K562 (cell line): Measurements from ENCODE around the gene RYK. TPM values are rescaled to one million over a fixed set of nuclear protein-coding genes. Genes with fewer than 3 reads are reported as not detected.

ENCODE experiments used
- CEBPB ChIP-seq: fragments of 450-650 bp; IDR thresholded peaks from 2 replicates; pipeline ENCODE4 v1.6.1; 2016; ENCODE audit warnings: missing genetic modification characterization, missing compliant biosample characterization
- E2F3 ChIP-seq: fragments of 250-450 bp; sonication (Bioruptor Pico); IDR thresholded peaks from 2 replicates; pipeline ENCODE4 v1.4.0; 2020; ENCODE audit warnings: mild to moderate bottlenecking
- GABPB1 ChIP-seq: sonication (generic); formaldehyde crosslinking; IDR thresholded peaks from 2 replicates; pipeline ENCODE4 v1.8.0; 2022; ENCODE audit warnings: mild to moderate bottlenecking, missing genetic modification reagents
- HNRNPLL ChIP-seq: fragments of 200-400 bp; formaldehyde crosslinking; IDR thresholded peaks from 2 replicates; pipeline ENCODE4 v1.6.1; 2017; ENCODE audit warnings: low read length, low read depth, mild to moderate bottlenecking; ENCODE audit not compliant: poor library complexity, severe bottlenecking
- NFE2L1 ChIP-seq: fragments of 450-650 bp; IDR thresholded peaks from 2 replicates; pipeline ENCODE4 v1.6.1; 2016; ENCODE audit warnings: missing genetic modification characterization, low read depth, mild to moderate bottlenecking, missing compliant biosample characterization, moderate library complexity, borderline replicate concordance
- POLR2A ChIP-seq: fragments of 450-650 bp; conservative IDR thresholded peaks from 2 replicates; pipeline ENCODE4 v1.6.1; 2016
- RBM15 ChIP-seq: fragments of 200-400 bp; formaldehyde crosslinking; IDR thresholded peaks from 2 replicates; pipeline ENCODE4 v1.6.1; 2018; ENCODE audit warnings: mild to moderate bottlenecking, low read length, moderate library complexity; ENCODE audit not compliant: insufficient read depth
- TCF7 ChIP-seq: sonication (generic); IDR thresholded peaks from 2 replicates; pipeline ENCODE4 v1.6.1; 2016; ENCODE audit warnings: antibody characterized with exemption, borderline replicate concordance
- TRIM24 ChIP-seq, 2 experiments: fragments of 450-650 bp; IDR thresholded peaks; 2 replicates each; pipeline ENCODE4 v1.6.1; 2016
- YY1 ChIP-seq, 3 experiments: IDR thresholded peaks; 2 replicates each; pipeline ENCODE4 v1.6.1; 2011; ENCODE audit warnings: low read length in 2 of 3, mild to moderate bottlenecking in 2 of 3, moderate library complexity in 2 of 3, borderline replicate concordance in 1 of 3, control low read depth in 1 of 3, low read depth in 1 of 3; ENCODE audit not compliant: insufficient read depth in 3 of 3, insufficient replicate concordance in 2 of 3, control insufficient read depth in 1 of 3, insufficient read length in 1 of 3; ENCODE audit errors: extremely low read depth in 1 of 3
- ZNF263 ChIP-seq: sonication (generic); formaldehyde crosslinking; IDR thresholded peaks from 2 replicates; pipeline ENCODE4 v1.8.0; 2022; ENCODE audit warnings: mild to moderate bottlenecking, missing genetic modification reagents, borderline replicate concordance
- ZNF507 ChIP-seq: conservative IDR thresholded peaks from 2 replicates; pipeline ENCODE4 v1.6.1; 2017; ENCODE audit warnings: missing genetic modification characterization, missing compliant biosample characterization
- polyA plus RNA-seq, 8 experiments: library from polyadenylated mRNA; depleted of rRNA in 4 of 8; stranded (reverse) in 5 of 8; unstranded in 3 of 8; fragments of >200 nt; fragmentation: Nextera tagmentation in 2 of 8; fragmentation: Illumina TruSeq in 1 of 8; extraction: Ambion mirVana in 2 of 8; extraction: Trizol in 1 of 8; gene quantifications; 2 replicates each; pipeline versions ENCODE4 v1.2.1 to v1.2.3, GENCODE V29; 2011 to 2014; ENCODE audit warnings: inconsistent platforms in 1 of 8, missing spikeins in 1 of 8
- total RNA-seq, 7 experiments: library from RNA; depleted of rRNA in 6 of 7; stranded (reverse); fragments of >200 nt in 6 of 7; fragmentation: Illumina TruSeq in 2 of 7; extraction: Trizol in 2 of 7; gene quantifications; 2 replicates each; pipeline versions ENCODE4 v1.2.1 to v1.2.3, GENCODE V29; 2011 to 2021; ENCODE audit warnings: low replicate concordance in 1 of 7
- TF ChIP-seq, protein P1 (sequence below): sonication (generic); formaldehyde crosslinking; IDR thresholded peaks from 2 replicates; pipeline ENCODE4 v1.8.0; 2023; ENCODE audit warnings: missing genetic modification reagents, mild to moderate bottlenecking, borderline replicate concordance
- TF ChIP-seq, protein P2 (sequence below): IDR thresholded peaks from 3 replicates; pipeline ENCODE4 v1.6.1; 2011; ENCODE audit warnings: borderline replicate concordance, mild to moderate bottlenecking, moderate library complexity; ENCODE audit not compliant: insufficient read length; ENCODE audit errors: extremely low read depth
- TF ChIP-seq, protein P3 (sequence below): fragments of 450-650 bp; IDR thresholded peaks from 2 replicates; pipeline ENCODE4 v1.6.1; 2014; ENCODE audit warnings: low read depth, mild to moderate bottlenecking, moderate library complexity, borderline replicate concordance
- TF ChIP-seq, protein P4 (sequence below): fragments of 450-650 bp; IDR thresholded peaks from 2 replicates; pipeline ENCODE4 v1.6.1; 2017; ENCODE audit warnings: mild to moderate bottlenecking, moderate library complexity

The RYK gene
- total and polyA plus RNA-seq, 9 of the 15 experiments (the other 6 are each of a cell fraction or from before 2014, with no cell fraction given), result 4.2 to 29.5 (median 16.6) TPM

DNA sequence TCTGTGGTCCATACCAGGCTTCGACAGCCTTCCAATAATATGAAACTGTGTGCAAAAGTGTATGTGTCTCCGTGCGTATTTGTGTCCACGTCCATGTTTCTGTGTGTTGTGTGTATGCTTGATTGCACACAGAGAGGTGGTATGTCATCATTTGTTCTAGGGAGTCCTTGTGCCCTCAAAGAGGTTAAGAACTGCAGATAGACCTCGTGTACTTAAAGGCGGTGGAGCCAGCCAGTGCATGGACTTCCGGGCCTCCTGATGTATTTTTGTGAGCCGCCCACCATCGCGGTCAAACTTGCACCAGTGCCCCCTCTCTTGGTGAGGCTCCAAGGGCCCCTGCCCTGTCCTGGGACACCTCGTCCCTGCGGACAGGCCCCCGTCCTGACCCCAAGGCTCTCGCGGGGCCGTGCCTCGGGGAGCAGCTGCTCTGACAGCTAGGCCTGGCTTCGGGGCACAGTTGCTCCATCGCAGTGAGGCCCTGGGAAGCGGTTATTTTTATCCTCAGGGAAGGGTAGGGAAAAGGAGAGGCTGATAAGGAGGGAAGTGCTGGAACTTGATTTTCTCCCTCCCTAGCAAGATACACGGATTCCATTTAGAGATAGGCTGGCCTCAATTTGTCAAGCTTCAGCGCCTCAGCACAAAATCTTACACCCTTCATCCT lies 1.2 kb upstream of the RYK start (continued):
- TF ChIP-seq, protein P1, sequence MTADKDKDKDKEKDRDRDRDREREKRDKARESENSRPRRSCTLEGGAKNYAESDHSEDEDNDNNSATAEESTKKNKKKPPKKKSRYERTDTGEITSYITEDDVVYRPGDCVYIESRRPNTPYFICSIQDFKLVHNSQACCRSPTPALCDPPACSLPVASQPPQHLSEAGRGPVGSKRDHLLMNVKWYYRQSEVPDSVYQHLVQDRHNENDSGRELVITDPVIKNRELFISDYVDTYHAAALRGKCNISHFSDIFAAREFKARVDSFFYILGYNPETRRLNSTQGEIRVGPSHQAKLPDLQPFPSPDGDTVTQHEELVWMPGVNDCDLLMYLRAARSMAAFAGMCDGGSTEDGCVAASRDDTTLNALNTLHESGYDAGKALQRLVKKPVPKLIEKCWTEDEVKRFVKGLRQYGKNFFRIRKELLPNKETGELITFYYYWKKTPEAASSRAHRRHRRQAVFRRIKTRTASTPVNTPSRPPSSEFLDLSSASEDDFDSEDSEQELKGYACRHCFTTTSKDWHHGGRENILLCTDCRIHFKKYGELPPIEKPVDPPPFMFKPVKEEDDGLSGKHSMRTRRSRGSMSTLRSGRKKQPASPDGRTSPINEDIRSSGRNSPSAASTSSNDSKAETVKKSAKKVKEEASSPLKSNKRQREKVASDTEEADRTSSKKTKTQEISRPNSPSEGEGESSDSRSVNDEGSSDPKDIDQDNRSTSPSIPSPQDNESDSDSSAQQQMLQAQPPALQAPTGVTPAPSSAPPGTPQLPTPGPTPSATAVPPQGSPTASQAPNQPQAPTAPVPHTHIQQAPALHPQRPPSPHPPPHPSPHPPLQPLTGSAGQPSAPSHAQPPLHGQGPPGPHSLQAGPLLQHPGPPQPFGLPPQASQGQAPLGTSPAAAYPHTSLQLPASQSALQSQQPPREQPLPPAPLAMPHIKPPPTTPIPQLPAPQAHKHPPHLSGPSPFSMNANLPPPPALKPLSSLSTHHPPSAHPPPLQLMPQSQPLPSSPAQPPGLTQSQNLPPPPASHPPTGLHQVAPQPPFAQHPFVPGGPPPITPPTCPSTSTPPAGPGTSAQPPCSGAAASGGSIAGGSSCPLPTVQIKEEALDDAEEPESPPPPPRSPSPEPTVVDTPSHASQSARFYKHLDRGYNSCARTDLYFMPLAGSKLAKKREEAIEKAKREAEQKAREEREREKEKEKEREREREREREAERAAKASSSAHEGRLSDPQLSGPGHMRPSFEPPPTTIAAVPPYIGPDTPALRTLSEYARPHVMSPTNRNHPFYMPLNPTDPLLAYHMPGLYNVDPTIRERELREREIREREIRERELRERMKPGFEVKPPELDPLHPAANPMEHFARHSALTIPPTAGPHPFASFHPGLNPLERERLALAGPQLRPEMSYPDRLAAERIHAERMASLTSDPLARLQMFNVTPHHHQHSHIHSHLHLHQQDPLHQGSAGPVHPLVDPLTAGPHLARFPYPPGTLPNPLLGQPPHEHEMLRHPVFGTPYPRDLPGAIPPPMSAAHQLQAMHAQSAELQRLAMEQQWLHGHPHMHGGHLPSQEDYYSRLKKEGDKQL, result no peak
- TF ChIP-seq GABPB1 (no peak), ZNF507 (tag) (no peak), RBM15 (no peak), YY1 (IDR thresholded peaks at IDR 0.05; ENCODE audit: borderline replicate concordance in 1 of 3, control insufficient read depth in 1 of 3, extremely low read depth in 1 of 3, insufficient read depth in 3 of 3, insufficient read length in 1 of 3, insufficient replicate concordance in 2 of 3, low read depth in 1 of 3, low read length in 2 of 3) (no peak), CEBPB (tag) (no peak), ZNF263 (CRISPR knock-in tag) (no peak), HNRNPLL (no peak), POLR2A (no peak), E2F3 (CRISPR knock-in tag) (no peak), TCF7 (no peak), TRIM24 (IDR thresholded peaks at IDR 0.05) (peak in 1 of 2 experiments; percentile 39; a peak in 2 of 4 replicates), NFE2L1 (tag) (no peak)
- TF ChIP-seq, protein P2, sequence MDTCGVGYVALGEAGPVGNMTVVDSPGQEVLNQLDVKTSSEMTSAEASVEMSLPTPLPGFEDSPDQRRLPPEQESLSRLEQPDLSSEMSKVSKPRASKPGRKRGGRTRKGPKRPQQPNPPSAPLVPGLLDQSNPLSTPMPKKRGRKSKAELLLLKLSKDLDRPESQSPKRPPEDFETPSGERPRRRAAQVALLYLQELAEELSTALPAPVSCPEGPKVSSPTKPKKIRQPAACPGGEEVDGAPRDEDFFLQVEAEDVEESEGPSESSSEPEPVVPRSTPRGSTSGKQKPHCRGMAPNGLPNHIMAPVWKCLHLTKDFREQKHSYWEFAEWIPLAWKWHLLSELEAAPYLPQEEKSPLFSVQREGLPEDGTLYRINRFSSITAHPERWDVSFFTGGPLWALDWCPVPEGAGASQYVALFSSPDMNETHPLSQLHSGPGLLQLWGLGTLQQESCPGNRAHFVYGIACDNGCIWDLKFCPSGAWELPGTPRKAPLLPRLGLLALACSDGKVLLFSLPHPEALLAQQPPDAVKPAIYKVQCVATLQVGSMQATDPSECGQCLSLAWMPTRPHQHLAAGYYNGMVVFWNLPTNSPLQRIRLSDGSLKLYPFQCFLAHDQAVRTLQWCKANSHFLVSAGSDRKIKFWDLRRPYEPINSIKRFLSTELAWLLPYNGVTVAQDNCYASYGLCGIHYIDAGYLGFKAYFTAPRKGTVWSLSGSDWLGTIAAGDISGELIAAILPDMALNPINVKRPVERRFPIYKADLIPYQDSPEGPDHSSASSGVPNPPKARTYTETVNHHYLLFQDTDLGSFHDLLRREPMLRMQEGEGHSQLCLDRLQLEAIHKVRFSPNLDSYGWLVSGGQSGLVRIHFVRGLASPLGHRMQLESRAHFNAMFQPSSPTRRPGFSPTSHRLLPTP, result no peak
- TF ChIP-seq, protein P3, sequence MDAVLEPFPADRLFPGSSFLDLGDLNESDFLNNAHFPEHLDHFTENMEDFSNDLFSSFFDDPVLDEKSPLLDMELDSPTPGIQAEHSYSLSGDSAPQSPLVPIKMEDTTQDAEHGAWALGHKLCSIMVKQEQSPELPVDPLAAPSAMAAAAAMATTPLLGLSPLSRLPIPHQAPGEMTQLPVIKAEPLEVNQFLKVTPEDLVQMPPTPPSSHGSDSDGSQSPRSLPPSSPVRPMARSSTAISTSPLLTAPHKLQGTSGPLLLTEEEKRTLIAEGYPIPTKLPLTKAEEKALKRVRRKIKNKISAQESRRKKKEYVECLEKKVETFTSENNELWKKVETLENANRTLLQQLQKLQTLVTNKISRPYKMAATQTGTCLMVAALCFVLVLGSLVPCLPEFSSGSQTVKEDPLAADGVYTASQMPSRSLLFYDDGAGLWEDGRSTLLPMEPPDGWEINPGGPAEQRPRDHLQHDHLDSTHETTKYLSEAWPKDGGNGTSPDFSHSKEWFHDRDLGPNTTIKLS, result no peak
- TF ChIP-seq, protein P4, sequence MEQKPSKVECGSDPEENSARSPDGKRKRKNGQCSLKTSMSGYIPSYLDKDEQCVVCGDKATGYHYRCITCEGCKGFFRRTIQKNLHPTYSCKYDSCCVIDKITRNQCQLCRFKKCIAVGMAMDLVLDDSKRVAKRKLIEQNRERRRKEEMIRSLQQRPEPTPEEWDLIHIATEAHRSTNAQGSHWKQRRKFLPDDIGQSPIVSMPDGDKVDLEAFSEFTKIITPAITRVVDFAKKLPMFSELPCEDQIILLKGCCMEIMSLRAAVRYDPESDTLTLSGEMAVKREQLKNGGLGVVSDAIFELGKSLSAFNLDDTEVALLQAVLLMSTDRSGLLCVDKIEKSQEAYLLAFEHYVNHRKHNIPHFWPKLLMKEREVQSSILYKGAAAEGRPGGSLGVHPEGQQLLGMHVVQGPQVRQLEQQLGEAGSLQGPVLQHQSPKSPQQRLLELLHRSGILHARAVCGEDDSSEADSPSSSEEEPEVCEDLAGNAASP, result no peak
